Gastrocnemius medialis (tissue), 4 donors: ENCODE results near the gene OXCT2. TPM values are rescaled to one million over a fixed set of nuclear protein-coding genes. Genes with fewer than 3 reads are reported as not detected.
"Not testable (repeated sequence)": the region's sequence is repeated elsewhere in the genome, so short reads cannot be mapped to it uniquely, and the experiment has no call there.

ENCODE experiments used
- ATAC-seq, 2 donors: fragments of 150-250 bp; one replicate each; pipeline ENCODE4 v1.9.1; 2016
- DNase-seq, 2 donors: peaks; one replicate each; pipeline ENCODE4 v3.0.0-alpha.2; 2019
- H3K27ac ChIP-seq, 4 donors: fragments of 200-600 bp; sonication (generic); 1 replicate in 1 of 4; 2 replicates in 3 of 4; pipeline ENCODE4 v1.5.1; 2016 to 2018; ENCODE audit warnings: mild to moderate bottlenecking in 2 of 4, moderate library complexity in 1 of 4
- H3K27me3 ChIP-seq, 3 donors: fragments of 200-600 bp; sonication (generic) in 2 of 3; 1 replicate in 1 of 3; 2 replicates in 2 of 3; pipeline versions ENCODE4 v1.5.1 to v1.6.0; 2016 to 2019; ENCODE audit warnings: mild to moderate bottlenecking in 1 of 3, moderate library complexity in 1 of 3
- H3K36me3 ChIP-seq, 2 donors: fragments of 200-600 bp; sonication (generic) in 1 of 2; one replicate each; pipeline ENCODE4 v1.5.1; 2017 to 2018
- H3K4me1 ChIP-seq, 2 donors: fragments of 200-600 bp; sonication (generic) in 1 of 2; one replicate each; pipeline ENCODE4 v1.5.1; 2016 to 2017; ENCODE audit warnings: mild to moderate bottlenecking in 2 of 2
- H3K4me3 ChIP-seq, 4 donors: fragments of 200-600 bp; sonication (generic) in 3 of 4; 1 replicate in 1 of 4; 2 replicates in 3 of 4; pipeline ENCODE4 v1.5.1; 2016 to 2019; ENCODE audit warnings: mild to moderate bottlenecking in 2 of 4
- H3K9me3 ChIP-seq, 3 donors: fragments of 200-600 bp; sonication (generic) in 2 of 3; 1 replicate in 1 of 3; 2 replicates in 2 of 3; pipeline ENCODE4 v1.5.1; 2016 to 2019
- CTCF ChIP-seq, 5 experiments: fragments of 450-650 bp in 3 of 5; fragments of 200-600 bp in 2 of 5; sonication (generic) in 2 of 5; IDR thresholded peaks in 4 of 5; conservative IDR thresholded peaks in 1 of 5; 1 replicate in 4 of 5; 2 replicates in 1 of 5; pipeline ENCODE4 v1.5.1; 2016 to 2019; ENCODE audit warnings: antibody characterized with exemption in 5 of 5, mild to moderate bottlenecking in 3 of 5, moderate library complexity in 3 of 5
- POLR2A ChIP-seq, 2 donors: fragments of 450-650 bp; IDR thresholded peaks; one replicate each; pipeline ENCODE4 v1.6.1; 2017; ENCODE audit warnings: antibody characterized with exemption in 2 of 2, mild to moderate bottlenecking in 2 of 2, moderate library complexity in 2 of 2
- in situ Hi-C, 4 donors: fragments of 200-750 bp; cut with MboI; loops; one replicate each; pipeline versions ENCODE4 v1.15.0 to v1.8.0; 2017; ENCODE audit warnings: low sequenced_read_pairs in 4 of 4
- intact Hi-C: fragments of 100-400 bp; cut with DNase I; formaldehyde crosslinking; loops from one replicate; pipeline ENCODE4 v1.15.1; 2023; ENCODE audit warnings: low total_unique reads
- total RNA-seq, 4 donors: library from RNA; depleted of rRNA; stranded (reverse); fragments of >200 nt; gene quantifications; one replicate each; pipeline versions ENCODE4 v1.1.0 to v1.2.3, GENCODE V29; 2016

Gene OXCT2
- total RNA-seq, 4 donors from 2014 or later = 0.86 TPM; not detected in 3

- Histone ChIP-seq H3K36me3 (no peaks in the 10 kb centered on the region), H3K9me3 (no peaks in the 10 kb centered on the region), H3K4me1 (peaks cover 4 to 6% of the 10 kb centered on the region in 2 donors), H3K4me3 (no peak overlapping the region), H3K27me3 (no peaks in the 10 kb centered on the region), H3K27ac (no peak overlapping the region)
- DNase-seq (no peak), ATAC-seq (no peak)
- in situ Hi-C loops = no loop called here
- TF ChIP-seq CTCF (IDR thresholded peaks at IDR 0.05 in 4 of 5, conservative IDR thresholded peaks at IDR 0.05 in 1 of 5) = no peak
- TF ChIP-seq POLR2A (IDR thresholded peaks at IDR 0.05) = no peak
- intact Hi-C loops = no loop called here
Measured at GRCh38 chr1:39802496-39803260, 31.5 kb upstream of the OXCT2 start.

- H3K27ac ChIP-seq = no peak overlapping the region
- peaks cover 4 to 6% of the 10 kb centered on the region in 2 donors for H3K4me1 ChIP-seq
- intact Hi-C loops (no loop called here), in situ Hi-C loops (no loop called here)
- no peaks in the 10 kb centered on the region for H3K36me3 ChIP-seq
- no peak for TF ChIP-seq CTCF (IDR thresholded peaks at IDR 0.05 in 4 of 5, conservative IDR thresholded peaks at IDR 0.05 in 1 of 5)
- ATAC-seq = no peak
- no peaks in the 10 kb centered on the region for H3K27me3 ChIP-seq
- DNase-seq = no peak
- H3K4me3 ChIP-seq = no peak overlapping the region
- H3K9me3 ChIP-seq = no peaks in the 10 kb centered on the region
Measured at GRCh38 chr1:39800471-39800835, 29.3 kb upstream of the OXCT2 start.

- TF ChIP-seq CTCF (IDR thresholded peaks at IDR 0.05 in 4 of 5, conservative IDR thresholded peaks at IDR 0.05 in 1 of 5) = peak; percentile 61 to 94 (median 74)
- TF ChIP-seq POLR2A (IDR thresholded peaks at IDR 0.05) = no peak
- Histone ChIP-seq H3K27me3 (no peaks in the 10 kb centered on the region), H3K27ac (peak overlapping the region in 1 of 4 donors; percentile 24), H3K36me3 (no peaks in the 10 kb centered on the region), H3K4me1 (peaks cover 4 to 6% of the 10 kb centered on the region in 2 donors), H3K4me3 (peak overlapping the region in 2 of 4 donors; percentile 10 to 15), H3K9me3 (no peaks in the 10 kb centered on the region)
- ATAC-seq (peak; percentile 84 to 97), DNase-seq (peak; percentile 25 to 34)
- intact Hi-C loops = loop anchor here (2.0 kb wide), 1 partner anchor 193 kb away; no protein-coding TSS in a partner anchor
- in situ Hi-C loops = loop anchor here in 1 of 4 donors (10.0 kb wide), 1 partner anchor 195 kb away; no protein-coding TSS in a partner anchor
Measured at GRCh38 chr1:39799770-39800470, 28.8 kb upstream of the OXCT2 start.

GRCh38 chr1:39798859-39799769 lies 28.0 kb upstream of the OXCT2 start:
- ATAC-seq (peak; percentile 48 to 79), DNase-seq (peak; percentile 36 to 53)
- not testable (repeated sequence) for H3K4me1 ChIP-seq, H3K27me3 ChIP-seq, H3K9me3 ChIP-seq, H3K36me3 ChIP-seq
- intact Hi-C loops (loop anchor here (2.0 kb wide), 1 partner anchor 192 kb away; no protein-coding TSS in a partner anchor), in situ Hi-C loops (loop anchor here in 1 of 4 donors (10.0 kb wide), 1 partner anchor 194 kb away; no protein-coding TSS in a partner anchor)
- peak overlapping the region in 1 of 4 donors; percentile 24 for H3K27ac ChIP-seq
- peak overlapping the region in 1 of 4 donors; percentile 10 for H3K4me3 ChIP-seq
